Measurements from ENCODE around the gene ICAM1. TPM values are rescaled to one million over a fixed set of nuclear protein-coding genes. Genes with fewer than 3 reads are reported as not detected.

ICAM1 gene
- total RNA-seq, 1 donor from 2014 or later: 6.8 TPM

GRCh38 chr19:10306327-10306726 is 35.4 kb downstream of the ICAM1 start:
- Histone ChIP-seq H3K4me1 (ENCODE audit: control insufficient read depth in 3 of 3, insufficient read depth in 3 of 3, low read length in 3 of 3) (no peaks in the 10 kb centered on the region), H3K27me3 (ENCODE audit: control insufficient read depth in 3 of 3, insufficient read depth in 3 of 3, low read length in 3 of 3) (peaks cover 0 to 8% (median 7%) of the 10 kb centered on the region in 3 donors), H3K4me3 (ENCODE audit: low read length in 3 of 3) (no peak overlapping the region), H3K27ac (ENCODE audit: low read depth, low read length) (no peak overlapping the region), H3K9ac (ENCODE audit: low read depth in 1 of 3, low read length in 3 of 3) (no peak overlapping the region), H3K36me3 (ENCODE audit: control insufficient read depth in 3 of 3, insufficient read depth in 3 of 3, low read length in 3 of 3) (peaks cover 0 to 11% (median 10%) of the 10 kb centered on the region in 3 donors), H3K9me3 (ENCODE audit: control insufficient read depth in 3 of 3, low read length in 3 of 3) (no peaks in the 10 kb centered on the region)

DNA sequence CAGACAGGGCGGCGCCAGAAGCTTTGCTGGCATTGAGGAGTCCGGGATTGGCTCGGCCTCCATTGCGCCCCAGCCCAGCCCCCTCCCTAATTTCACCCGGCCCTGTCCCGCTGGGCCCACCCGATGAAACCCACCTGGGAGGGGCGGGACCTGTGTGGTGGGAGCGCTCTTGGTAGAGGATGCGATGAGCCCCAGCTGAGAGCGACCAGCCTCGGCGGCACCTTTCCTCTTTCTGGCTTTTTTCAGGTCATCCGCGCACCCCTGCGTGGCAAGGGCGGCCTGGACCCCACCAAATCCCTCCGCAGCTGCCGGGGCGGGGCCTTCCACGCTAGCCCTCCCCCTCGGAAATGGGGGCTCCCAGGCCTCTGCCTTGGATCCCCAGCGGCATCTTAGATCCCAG is 38.5 kb downstream of the ICAM1 start, which contains the start of gene ZGLP1:
TSS of gene ZGLP1 (minus strand) at position 393 of the 400 bp plus-strand sequence.
- no peaks in the 10 kb centered on the region for H3K9me3 ChIP-seq (ENCODE audit: control insufficient read depth in 3 of 3, low read length in 3 of 3)
- peaks cover 0 to 1% (median 0%) of the 10 kb centered on the region in 3 donors for H3K4me1 ChIP-seq (ENCODE audit: control insufficient read depth in 3 of 3, insufficient read depth in 3 of 3, low read length in 3 of 3)
- no peaks in the 10 kb centered on the region for H3K27me3 ChIP-seq (ENCODE audit: control insufficient read depth in 3 of 3, insufficient read depth in 3 of 3, low read length in 3 of 3)
- no peak within 1 kb of the TSS for H3K27ac ChIP-seq (ENCODE audit: low read depth, low read length)
- peaks cover 0 to 15% (median 15%) of the 10 kb centered on the region in 3 donors for H3K36me3 ChIP-seq (ENCODE audit: control insufficient read depth in 3 of 3, insufficient read depth in 3 of 3, low read length in 3 of 3)
- no peak within 1 kb of the TSS for H3K4me3 ChIP-seq (ENCODE audit: low read length in 3 of 3)
- no peak within 1 kb of the TSS for H3K9ac ChIP-seq (ENCODE audit: low read depth in 1 of 3, low read length in 3 of 3)

DNA sequence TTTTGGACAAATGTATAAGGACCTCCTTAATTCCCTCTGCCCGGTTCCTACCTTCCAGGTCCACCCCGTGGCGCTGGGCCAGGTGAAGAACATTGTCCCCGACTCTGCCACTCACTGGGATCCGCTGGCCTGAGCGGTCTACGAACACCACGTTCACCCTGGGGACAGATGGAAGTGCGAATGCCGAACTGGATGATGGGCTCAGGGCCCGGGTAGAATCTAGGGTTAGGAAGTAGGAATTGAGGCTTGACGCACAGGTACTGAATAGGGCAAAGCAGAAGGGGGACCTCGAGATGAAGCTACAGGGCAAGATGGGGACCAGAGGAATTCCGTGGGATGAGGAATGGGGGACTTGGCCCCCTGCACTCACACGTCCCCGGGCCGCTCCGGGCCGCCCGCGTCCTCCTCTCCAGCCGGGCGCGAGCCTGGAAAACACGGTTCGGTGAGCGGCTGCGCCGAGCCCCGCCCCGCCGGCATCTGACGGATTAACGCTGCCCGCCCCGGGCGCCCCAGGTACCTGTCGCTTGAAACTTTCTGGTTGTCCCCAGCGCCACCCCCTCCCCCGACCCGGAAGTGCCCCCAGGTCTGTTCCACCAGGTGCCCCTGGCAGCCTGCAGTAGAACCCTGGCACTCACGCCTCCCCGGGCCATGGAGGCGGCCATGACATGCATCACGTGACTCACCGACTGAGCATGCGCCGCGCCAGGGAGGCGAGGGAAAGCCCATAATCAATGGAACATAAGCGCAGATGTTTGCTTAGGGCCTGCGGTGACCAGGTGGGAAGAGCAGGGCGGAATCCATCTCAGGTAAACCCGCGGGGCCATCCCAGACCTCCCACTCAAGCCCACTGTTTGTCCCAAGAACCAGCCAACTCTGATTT is 44.7 kb downstream of the ICAM1 start, which contains the start of gene FDX2:
TSS of gene FDX2 (minus strand) at position 681 of the 880 bp plus-strand sequence. CDS start at position 662, 19 bp downstream.
- H3K27me3 ChIP-seq (ENCODE audit: control insufficient read depth in 3 of 3, insufficient read depth in 3 of 3, low read length in 3 of 3): no peaks in the 10 kb centered on the region
- H3K4me3 ChIP-seq (ENCODE audit: low read length in 3 of 3): peak within 1 kb of the TSS; percentile 86 to 98 (median 96)
- peak within 1 kb of the TSS; percentile 13 for H3K27ac ChIP-seq (ENCODE audit: low read depth, low read length)
- H3K36me3 ChIP-seq (ENCODE audit: control insufficient read depth in 3 of 3, insufficient read depth in 3 of 3, low read length in 3 of 3): peaks cover 26 to 37% (median 31%) of the 10 kb centered on the region in 3 donors
- H3K9me3 ChIP-seq (ENCODE audit: control insufficient read depth in 3 of 3, low read length in 3 of 3): no peaks in the 10 kb centered on the region
- peaks cover 4 to 16% (median 9%) of the 10 kb centered on the region in 3 donors for H3K4me1 ChIP-seq (ENCODE audit: control insufficient read depth in 3 of 3, insufficient read depth in 3 of 3, low read length in 3 of 3)
- H3K9ac ChIP-seq (ENCODE audit: low read depth in 1 of 3, low read length in 3 of 3): peak within 1 kb of the TSS; percentile 83 to 92 (median 86)

- no peaks in the 10 kb centered on the region for H3K27me3 ChIP-seq (ENCODE audit: control insufficient read depth in 3 of 3, insufficient read depth in 3 of 3, low read length in 3 of 3)
- peaks cover 4 to 16% (median 9%) of the 10 kb centered on the region in 3 donors for H3K4me1 ChIP-seq (ENCODE audit: control insufficient read depth in 3 of 3, insufficient read depth in 3 of 3, low read length in 3 of 3)
- no peak overlapping the region for H3K4me3 ChIP-seq (ENCODE audit: low read length in 3 of 3)
- peaks cover 31 to 40% (median 31%) of the 10 kb centered on the region in 3 donors for H3K36me3 ChIP-seq (ENCODE audit: control insufficient read depth in 3 of 3, insufficient read depth in 3 of 3, low read length in 3 of 3)
- peak overlapping the region in 1 of 3 donors; percentile 86 for H3K9ac ChIP-seq (ENCODE audit: low read depth in 1 of 3, low read length in 3 of 3)
- peak overlapping the region; percentile 13 for H3K27ac ChIP-seq (ENCODE audit: low read depth, low read length)
- H3K9me3 ChIP-seq (ENCODE audit: control insufficient read depth in 3 of 3, low read length in 3 of 3): no peaks in the 10 kb centered on the region
Observed at GRCh38 chr19:10316229-10317044, 45.5 kb downstream of the ICAM1 start.

DNA sequence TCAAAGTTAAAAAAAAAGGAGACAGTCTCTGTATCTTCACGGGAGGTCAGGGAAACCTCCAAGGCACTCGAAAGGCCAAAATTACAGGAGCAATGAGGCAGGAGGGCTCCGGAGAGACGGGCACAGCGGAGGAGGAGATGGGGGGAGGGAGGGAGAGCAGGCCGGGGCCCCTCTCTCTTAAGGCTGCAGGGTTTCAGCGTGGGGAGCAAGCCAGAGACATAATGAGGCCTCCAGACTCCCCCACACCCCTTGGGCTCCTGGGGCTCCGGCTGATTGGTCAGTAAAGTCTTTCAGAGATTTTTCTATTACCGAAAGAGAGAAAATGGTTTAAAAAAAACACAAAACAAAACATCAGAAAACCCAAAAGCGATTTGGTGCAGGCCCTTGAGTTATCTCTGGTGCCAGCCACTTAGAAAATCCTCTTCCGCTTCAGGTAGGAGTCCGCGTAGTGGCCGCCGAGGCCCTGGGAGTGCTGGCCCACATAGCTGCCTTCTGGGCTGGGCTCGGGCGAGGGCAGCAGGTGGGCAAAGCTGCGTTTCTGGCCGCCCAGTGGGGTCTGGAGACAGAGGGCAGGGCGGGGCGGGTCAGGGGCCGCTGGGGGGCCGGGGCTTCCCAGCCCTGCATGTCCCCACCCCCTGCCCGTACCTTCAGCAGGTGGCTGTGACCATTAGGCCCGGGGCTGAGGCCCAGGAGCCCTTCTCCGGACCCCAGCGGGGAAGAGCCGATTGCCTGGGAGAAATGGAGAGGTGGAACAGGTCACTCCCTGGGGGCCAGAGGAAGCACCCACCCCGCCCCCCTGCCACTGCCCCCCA is 46.3 kb downstream of the ICAM1 start:
- Histone ChIP-seq H3K36me3 (ENCODE audit: control insufficient read depth in 3 of 3, insufficient read depth in 3 of 3, low read length in 3 of 3) (peaks cover 35 to 48% (median 39%) of the 10 kb centered on the region in 3 donors), H3K27me3 (ENCODE audit: control insufficient read depth in 3 of 3, insufficient read depth in 3 of 3, low read length in 3 of 3) (no peaks in the 10 kb centered on the region), H3K27ac (ENCODE audit: low read depth, low read length) (no peak overlapping the region), H3K9me3 (ENCODE audit: control insufficient read depth in 3 of 3, low read length in 3 of 3) (no peaks in the 10 kb centered on the region), H3K9ac (ENCODE audit: low read depth in 1 of 3, low read length in 3 of 3) (peak overlapping the region in 1 of 3 donors; percentile 14), H3K4me1 (ENCODE audit: control insufficient read depth in 3 of 3, insufficient read depth in 3 of 3, low read length in 3 of 3) (peaks cover 4 to 16% (median 9%) of the 10 kb centered on the region in 3 donors), H3K4me3 (ENCODE audit: low read length in 3 of 3) (no peak overlapping the region)

DNA sequence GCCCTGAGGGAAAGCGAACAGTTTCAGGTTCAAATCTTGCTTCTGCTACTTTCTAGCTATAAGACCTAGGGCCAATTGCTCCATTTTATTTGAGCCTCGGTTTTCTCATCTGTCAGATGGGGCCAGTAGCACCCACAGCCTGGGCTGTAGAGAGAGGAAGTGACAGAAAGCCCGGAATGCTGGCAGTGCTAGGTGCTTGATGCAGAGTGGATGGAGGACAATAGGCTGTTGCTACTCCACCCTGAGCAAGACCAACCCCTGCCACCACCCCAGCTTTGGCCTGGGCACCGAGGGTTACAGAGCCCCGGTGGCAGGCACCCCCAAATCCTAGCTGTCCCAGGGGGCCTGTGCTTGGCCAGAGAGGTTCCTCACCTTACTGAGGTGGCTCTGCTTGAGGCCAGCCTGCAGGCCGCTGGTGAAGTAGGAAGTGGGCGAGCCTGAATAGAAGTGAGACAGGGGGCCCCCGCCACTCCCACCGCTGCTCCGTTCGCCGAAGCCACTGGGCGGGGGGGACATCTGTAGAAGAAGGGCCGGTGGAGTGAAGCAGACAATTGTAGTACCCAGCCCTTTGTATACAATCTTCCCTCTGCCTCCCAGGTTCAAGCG is 47.0 kb downstream of the ICAM1 start:
- Histone ChIP-seq H3K27me3 (ENCODE audit: control insufficient read depth in 3 of 3, insufficient read depth in 3 of 3, low read length in 3 of 3) (no peaks in the 10 kb centered on the region), H3K9ac (ENCODE audit: low read depth in 1 of 3, low read length in 3 of 3) (no peak overlapping the region), H3K4me1 (ENCODE audit: control insufficient read depth in 3 of 3, insufficient read depth in 3 of 3, low read length in 3 of 3) (peaks cover 4 to 16% (median 9%) of the 10 kb centered on the region in 3 donors), H3K4me3 (ENCODE audit: low read length in 3 of 3) (no peak overlapping the region), H3K36me3 (ENCODE audit: control insufficient read depth in 3 of 3, insufficient read depth in 3 of 3, low read length in 3 of 3) (peaks cover 39 to 56% (median 46%) of the 10 kb centered on the region in 3 donors), H3K27ac (ENCODE audit: low read depth, low read length) (no peak overlapping the region), H3K9me3 (ENCODE audit: control insufficient read depth in 3 of 3, low read length in 3 of 3) (no peaks in the 10 kb centered on the region)

GRCh38 chr19:10318807-10319682 is 48.1 kb downstream of the ICAM1 start:
- Histone ChIP-seq H3K4me1 (ENCODE audit: control insufficient read depth in 3 of 3, insufficient read depth in 3 of 3, low read length in 3 of 3) (peaks cover 4 to 16% (median 9%) of the 10 kb centered on the region in 3 donors), H3K9me3 (ENCODE audit: control insufficient read depth in 3 of 3, low read length in 3 of 3) (no peaks in the 10 kb centered on the region), H3K27ac (ENCODE audit: low read depth, low read length) (no peak overlapping the region), H3K36me3 (ENCODE audit: control insufficient read depth in 3 of 3, insufficient read depth in 3 of 3, low read length in 3 of 3) (peaks cover 45 to 64% (median 56%) of the 10 kb centered on the region in 3 donors), H3K9ac (ENCODE audit: low read depth in 1 of 3, low read length in 3 of 3) (no peak overlapping the region), H3K4me3 (ENCODE audit: low read length in 3 of 3) (no peak overlapping the region), H3K27me3 (ENCODE audit: control insufficient read depth in 3 of 3, insufficient read depth in 3 of 3, low read length in 3 of 3) (no peaks in the 10 kb centered on the region)

DNA sequence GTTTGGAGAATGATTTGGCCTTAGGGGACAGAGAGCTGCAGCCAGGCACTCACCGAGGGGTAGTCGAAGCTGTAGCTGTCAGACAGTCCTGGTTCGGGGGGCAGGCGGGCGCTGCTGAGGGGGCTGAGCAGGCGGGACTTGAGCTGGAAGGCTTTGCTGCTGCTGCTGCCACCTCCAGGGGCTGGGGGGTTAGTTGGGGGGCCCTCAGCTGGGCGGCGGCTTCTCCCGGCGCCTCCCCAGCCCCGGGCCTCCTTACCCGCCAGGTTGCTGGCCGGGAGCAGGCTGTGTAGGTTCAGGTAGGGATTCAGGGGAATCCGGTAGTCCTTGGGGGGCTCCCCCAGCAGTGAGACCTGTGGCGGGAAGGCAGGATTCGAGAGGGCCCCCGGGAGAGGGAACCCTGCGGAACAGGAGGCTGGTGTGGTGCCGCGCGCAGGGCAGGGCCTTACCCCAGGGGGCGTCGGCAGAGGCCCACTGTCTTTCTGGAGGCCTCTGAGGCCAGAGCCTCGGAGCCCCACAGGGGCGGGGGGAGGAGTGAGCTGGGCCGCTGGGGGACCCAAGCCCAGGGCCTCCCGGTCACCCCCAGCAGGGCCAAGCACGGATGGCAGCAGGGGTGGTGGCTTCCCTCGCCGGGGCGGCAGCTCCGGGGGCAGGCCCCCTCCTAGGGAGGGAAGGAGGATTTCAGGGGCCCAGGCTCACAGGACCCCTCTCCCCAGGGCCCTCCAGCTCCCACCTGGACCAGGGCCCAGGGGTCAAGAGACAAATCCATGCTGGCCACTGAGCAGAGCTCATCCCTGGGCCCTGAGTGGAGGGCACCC is 49.9 kb downstream of the ICAM1 start:
- Histone ChIP-seq H3K27me3 (ENCODE audit: control insufficient read depth in 3 of 3, insufficient read depth in 3 of 3, low read length in 3 of 3) (no peaks in the 10 kb centered on the region), H3K4me3 (ENCODE audit: low read length in 3 of 3) (no peak overlapping the region), H3K9ac (ENCODE audit: low read depth in 1 of 3, low read length in 3 of 3) (no peak overlapping the region), H3K4me1 (ENCODE audit: control insufficient read depth in 3 of 3, insufficient read depth in 3 of 3, low read length in 3 of 3) (peaks cover 0 to 3% (median 2%) of the 10 kb centered on the region in 3 donors), H3K36me3 (ENCODE audit: control insufficient read depth in 3 of 3, insufficient read depth in 3 of 3, low read length in 3 of 3) (peaks cover 53 to 70% (median 68%) of the 10 kb centered on the region in 3 donors), H3K27ac (ENCODE audit: low read depth, low read length) (no peak overlapping the region), H3K9me3 (ENCODE audit: control insufficient read depth in 3 of 3, low read length in 3 of 3) (no peaks in the 10 kb centered on the region)
